Hair follicle dermal papilla cell (primary cell): ENCODE data around the gene CCT6B. TPM values are rescaled to one million over a fixed set of nuclear protein-coding genes. Genes with fewer than 3 reads are reported as not detected.

Experiments used
- total RNA-seq: library from RNA; depleted of rRNA; stranded (reverse); fragments of >200 nt; gene quantifications from 2 replicates; pipeline ENCODE4 v1.2.3, GENCODE V29; 2012

CCT6B gene, protein sequence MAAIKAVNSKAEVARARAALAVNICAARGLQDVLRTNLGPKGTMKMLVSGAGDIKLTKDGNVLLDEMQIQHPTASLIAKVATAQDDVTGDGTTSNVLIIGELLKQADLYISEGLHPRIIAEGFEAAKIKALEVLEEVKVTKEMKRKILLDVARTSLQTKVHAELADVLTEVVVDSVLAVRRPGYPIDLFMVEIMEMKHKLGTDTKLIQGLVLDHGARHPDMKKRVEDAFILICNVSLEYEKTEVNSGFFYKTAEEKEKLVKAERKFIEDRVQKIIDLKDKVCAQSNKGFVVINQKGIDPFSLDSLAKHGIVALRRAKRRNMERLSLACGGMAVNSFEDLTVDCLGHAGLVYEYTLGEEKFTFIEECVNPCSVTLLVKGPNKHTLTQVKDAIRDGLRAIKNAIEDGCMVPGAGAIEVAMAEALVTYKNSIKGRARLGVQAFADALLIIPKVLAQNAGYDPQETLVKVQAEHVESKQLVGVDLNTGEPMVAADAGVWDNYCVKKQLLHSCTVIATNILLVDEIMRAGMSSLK
- 3.0 and 3.2 TPM in 2 replicates for total RNA-seq

DNA sequence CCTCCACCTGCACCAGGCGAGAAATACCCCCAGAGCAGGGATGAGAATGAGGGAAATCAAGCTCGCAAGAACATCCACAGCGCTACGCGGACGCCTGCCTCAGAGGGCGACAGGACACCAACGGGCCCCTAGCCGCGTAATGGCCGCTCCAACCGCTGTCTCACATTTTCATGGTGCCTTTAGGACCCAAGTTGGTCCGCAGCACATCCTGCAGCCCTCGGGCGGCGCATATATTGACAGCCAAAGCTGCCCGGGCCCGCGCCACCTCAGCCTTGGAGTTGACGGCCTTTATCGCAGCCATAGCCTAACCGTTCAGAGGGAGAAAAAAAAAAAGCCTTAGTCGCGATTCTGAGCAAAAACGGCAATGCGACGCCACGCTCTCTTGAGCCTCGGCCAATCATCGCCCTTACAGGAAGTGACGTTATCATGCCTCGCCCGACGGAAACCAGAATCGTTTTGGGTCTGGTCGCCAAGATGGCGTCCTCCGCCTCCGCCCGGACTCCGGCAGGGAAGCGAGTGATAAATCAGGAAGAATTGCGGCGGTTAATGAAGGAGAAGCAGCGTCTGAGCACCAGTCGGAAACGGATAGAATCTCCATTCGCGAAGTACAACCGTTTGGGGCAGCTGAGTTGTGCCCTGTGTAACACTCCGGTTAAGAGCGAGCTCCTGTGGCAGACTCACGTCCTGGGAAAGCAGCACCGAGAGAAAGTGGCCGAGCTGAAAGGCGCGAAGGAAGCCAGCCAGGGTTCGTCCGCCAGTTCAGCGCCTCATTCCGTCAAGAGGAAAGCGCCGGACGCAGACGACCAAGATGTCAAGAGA, at the start of gene CCT6B, which contains the start of gene ZNF830:
Gene CCT6B (minus strand): TSS at position 368 of the 819 bp plus-strand sequence. CDS start 67 bp downstream, at position 301.
Gene ZNF830 (plus strand): TSS at position 448 of the 819 bp plus-strand sequence. CDS start 27 bp downstream, at position 475.

DNA sequence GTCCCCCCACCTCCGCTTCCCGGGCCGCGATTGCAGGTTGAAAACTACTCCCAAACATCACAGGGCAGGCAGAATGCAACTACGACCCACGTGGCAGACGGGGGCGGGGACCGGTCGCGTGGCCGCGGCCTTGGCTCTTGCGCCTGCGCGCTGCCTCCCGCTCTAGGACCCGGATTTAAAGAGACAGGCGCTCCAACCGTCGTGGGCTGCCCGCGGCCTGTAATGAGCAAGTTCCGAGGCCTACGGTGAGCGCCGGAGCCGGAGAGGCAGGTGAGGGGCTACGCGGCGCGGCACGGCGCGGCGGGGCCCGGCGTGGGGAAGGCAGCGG, 19.1 kb upstream of the CCT6B start, which contains the start of gene LIG3:
Gene LIG3 (plus strand): TSS at position 160 of the 328 bp plus-strand sequence. CDS start 2,494 bp downstream, outside the sequence.

Other genes starting within 250 kb of the CCT6B start
- gene ZNF830, start 80 bp upstream of the CCT6B start, total RNA-seq, result 8.1 and 9.1 TPM in 2 replicates
- gene LIG3, start 19.1 kb upstream of the CCT6B start, total RNA-seq, result 30.8 and 47.9 TPM in 2 replicates
- gene RFFL, start 102.2 kb upstream of the CCT6B start, total RNA-seq, result 11.7 and 16.1 TPM in 2 replicates
- 19.7 and 21.4 TPM in 2 replicates for gene RAD51D, start 158.4 kb upstream of the CCT6B start, total RNA-seq
- gene FNDC8, start 160.2 kb upstream of the CCT6B start, total RNA-seq, result not detected in 2 replicates
- 17.4 and 19.2 TPM in 2 replicates for gene NLE1, start 180.8 kb upstream of the CCT6B start, total RNA-seq
- gene UNC45B, start 186.4 kb upstream of the CCT6B start, total RNA-seq, result not detected in 2 replicates
- not detected in 2 replicates for gene SLC35G3, start 232.9 kb upstream of the CCT6B start, total RNA-seq